ENCODE results near the gene ENTPD1.
"Not testable (repeated sequence)": the region's sequence is repeated elsewhere in the genome, so short reads cannot be mapped to it uniquely, and the experiment has no call there.

The ENTPD1 gene

GRCh38 chr10:95759233-95759826 is 3.4 kb downstream of the ENTPD1 start:
- no peak for DNase-seq

DNA sequence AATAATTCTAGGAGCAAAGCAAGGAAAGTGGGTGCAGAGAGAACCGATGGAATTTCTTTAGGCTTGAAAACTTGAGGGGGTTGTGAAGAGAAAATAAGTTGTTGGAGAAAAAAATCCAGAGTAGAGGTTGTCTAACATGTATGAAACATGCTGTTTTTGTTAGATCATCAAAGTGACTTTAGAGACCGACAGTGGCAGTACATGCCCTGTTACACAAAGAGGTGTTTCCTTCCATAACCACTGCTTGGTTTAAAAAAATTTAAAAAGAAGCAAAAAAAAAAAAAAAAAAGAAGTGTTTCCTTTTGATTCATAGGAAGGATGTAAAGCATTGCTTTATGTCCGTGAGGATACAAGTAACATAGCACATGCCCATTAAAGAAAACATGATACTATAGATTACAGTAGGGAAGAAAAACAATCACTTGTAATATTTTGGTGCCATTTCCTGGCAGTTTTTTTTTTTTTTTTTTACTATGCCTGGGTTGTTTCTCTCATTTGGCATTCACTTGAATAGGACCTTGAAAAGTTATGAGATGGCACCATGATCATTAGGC is 6.1 kb downstream of the ENTPD1 start:
- DNase-seq, result no peak

DNA sequence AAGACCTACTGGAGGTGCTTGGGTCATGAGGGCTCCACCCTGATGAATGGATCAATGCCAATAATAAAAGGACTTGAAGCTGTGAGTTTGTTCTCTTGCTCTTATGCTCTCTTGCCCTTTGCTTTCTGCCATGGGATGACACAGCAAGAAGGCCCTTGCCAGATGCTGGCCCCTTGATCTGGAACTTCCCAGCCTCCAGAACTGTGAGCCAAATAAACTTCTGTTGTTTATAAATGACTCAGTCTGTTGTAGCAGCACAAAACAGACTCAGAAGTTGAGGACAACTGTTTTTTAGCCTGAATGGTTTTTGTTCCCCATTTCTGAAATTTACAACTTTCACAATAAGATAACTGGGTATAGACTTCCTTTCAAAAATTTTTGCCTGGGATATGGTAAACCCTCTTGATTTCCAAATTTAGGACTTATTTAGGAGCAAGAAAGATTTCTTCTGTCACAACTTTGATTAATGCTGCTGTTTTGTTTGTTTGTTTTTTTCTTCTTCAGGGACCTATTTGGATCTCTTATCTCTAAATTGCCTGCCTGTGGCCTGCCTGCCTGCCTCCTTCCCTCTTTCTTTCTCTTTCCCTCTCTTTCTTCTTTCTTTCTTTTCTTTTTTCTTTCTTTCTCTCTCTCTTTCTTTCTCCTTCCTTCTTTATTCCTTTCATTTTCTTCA is 12.1 kb downstream of the ENTPD1 start:
- no peak for DNase-seq

DNA sequence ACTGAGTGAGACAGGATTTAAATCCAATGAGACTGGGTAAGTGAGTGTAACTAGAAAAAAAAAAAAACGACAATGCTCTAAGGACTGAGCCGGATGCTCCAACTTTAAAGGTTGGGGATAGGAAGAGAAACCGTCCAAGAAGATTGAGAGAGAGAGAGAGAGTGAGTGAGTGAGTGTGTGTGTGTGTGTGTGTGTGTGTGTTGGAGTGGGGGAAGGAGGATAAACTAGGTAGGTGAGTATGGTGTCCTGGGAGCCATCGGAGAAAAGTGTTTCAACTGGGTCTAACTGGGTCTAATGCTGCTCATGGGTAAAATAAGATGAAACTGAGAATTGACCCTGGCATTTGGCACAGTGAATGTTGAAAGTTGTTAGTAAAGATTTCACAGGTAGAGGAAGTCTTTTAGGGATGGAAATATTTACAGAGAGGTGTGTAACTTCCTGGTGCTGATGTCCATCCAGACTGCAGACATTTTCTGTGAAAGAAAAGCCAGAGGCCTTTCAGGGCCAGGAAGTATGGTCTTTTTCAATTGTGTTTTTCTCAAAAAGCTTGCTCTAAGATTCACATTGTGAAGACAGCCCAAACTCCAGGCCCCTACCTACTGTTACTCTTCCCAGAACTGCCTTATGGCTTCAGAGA is 14.2 kb downstream of the ENTPD1 start:
- no peak for DNase-seq

- not testable (repeated sequence) for DNase-seq
Observed at GRCh38 chr10:95773454-95773853, 17.5 kb downstream of the ENTPD1 start.

- DNase-seq, result not testable (repeated sequence)
Observed at GRCh38 chr10:95777638-95778037, 21.7 kb downstream of the ENTPD1 start.

GRCh38 chr10:95782318-95782717 is 26.4 kb downstream of the ENTPD1 start:
- no peak for DNase-seq

DNA sequence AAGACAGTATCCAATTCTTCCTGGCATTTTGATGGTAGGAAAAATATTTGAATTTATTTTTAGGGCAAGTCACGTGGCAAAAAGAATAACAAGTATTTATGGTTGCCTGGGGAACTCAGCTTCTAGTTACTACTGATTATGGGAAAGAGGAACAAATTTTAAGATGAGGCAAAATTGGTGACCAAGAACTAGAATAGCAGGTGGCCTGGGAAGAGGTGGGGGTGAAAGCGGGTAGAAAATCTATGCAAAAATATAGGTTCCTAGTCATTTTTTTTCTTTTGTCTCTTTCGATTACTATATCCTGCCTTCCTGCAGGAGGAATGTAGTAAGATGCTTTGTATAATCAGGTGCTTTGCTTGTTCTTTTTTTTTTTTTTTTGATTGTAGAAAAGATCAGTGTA is 27.8 kb downstream of the ENTPD1 start:
- no peak for DNase-seq

GRCh38 chr10:95784279-95784913 is 28.4 kb downstream of the ENTPD1 start:
- no peak for DNase-seq

GRCh38 chr10:95785317-95785716 is 29.4 kb downstream of the ENTPD1 start:
- DNase-seq, result no peak

DNA sequence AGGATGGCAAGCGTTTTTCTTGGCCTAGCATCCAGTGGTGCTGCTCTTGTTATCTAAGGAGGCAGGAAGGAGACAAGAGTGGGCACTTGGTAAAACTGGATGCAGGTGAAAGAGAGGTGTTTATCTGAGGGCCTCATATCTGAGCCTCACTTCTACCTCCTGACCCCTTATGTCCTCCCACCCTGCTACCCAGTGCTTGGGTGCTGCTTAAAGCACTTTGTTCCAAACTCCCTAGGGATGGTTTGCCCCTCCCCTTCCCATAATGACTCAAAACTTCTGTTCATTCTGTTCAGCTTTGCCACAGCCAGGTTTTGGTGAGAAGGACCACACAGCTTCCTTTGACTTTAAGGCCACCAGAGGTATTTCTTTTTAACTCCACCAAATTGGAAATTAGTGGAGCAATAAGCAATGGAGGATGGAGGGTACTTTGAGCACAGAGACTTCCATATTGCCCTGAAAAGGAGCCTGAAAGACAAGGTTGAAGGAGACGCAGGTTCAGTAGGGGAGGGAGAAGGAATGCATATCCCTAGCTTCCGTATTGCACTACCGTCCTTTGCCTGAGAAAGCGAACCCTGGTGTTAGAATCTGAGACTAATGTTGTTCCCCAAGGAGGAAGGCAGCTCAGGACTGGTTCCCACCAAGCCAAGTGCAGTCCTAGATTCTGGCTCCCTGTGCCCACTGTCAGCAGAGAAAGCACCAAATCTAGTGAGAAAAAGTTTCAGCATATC is 30.1 kb downstream of the ENTPD1 start:
- DNase-seq, result no peak

- DNase-seq, result no peak
Observed at GRCh38 chr10:95787447-95787846, 31.5 kb downstream of the ENTPD1 start.

GRCh38 chr10:95788830-95789229 is 32.9 kb downstream of the ENTPD1 start:
- DNase-seq, result no peak

DNA sequence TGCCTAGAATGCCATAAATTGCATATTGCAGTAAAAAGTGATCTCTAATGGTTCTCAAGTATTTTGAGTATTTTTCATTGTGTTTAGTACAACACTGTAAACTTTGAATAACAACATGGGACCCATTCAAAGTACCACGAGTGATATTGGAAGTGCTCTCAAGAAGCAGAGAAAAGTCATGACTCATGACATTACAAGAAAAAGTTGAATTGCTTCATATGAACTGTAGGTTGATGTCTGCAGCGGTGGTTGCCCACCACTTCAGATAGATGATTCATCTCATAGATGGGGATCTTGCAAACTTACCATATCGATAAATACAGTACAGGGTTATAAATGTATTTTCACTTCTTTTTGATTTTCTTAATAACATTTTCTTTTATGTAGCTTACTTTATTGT is 33.9 kb downstream of the ENTPD1 start:
- no peak for DNase-seq

DNA sequence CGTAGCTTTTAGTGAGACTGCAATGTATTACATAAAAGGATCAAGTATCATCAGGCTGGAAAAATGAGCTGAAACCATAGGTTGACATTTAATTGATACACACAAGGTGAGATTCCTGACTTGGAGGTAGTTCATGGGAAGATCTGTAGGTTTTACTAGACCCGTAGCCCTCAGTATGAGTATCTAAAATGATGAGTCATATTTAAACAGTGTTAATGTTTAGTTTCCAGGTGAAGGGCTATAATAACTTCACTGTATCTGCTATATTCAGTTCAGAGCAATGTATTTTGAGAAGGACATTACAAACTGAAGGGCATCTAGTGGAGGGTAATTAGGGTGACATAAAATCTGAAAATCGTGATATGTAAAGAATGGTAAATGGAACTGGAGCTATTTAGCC is 35.0 kb downstream of the ENTPD1 start:
- DNase-seq, result no peak

GRCh38 chr10:95791425-95791979 is 35.5 kb downstream of the ENTPD1 start:
- no peak for DNase-seq

DNA sequence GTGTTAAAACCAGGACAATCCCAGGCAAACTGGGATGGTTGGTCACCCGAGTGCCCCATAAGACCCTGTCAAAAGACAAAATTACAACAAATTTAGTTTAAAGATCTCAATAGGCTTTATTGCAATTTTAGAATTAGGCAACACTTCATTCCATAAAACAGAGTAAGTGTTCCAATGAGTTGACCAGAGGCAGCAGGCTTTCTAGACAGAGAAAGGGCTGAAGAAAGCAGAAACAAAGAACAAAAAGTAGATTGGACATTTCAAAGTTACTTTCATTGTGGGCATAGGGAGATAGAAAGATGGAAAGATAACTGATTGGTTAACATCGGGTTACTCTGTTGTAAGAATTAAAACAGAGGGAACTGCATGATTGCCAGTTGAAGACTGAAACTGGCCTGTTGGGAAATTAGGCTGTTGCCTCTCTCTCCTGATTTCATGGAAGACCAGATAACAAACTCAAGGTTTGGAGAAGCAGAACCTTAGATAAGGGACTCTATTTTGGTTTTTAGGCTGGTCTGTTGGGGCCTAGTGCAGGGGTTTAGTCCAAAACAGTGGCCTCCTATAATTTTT is 36.3 kb downstream of the ENTPD1 start:
- no peak for DNase-seq

GRCh38 chr10:95792874-95793285 is 36.9 kb downstream of the ENTPD1 start:
- DNase-seq, result no peak

- no peak for DNase-seq
Observed at GRCh38 chr10:95793401-95794045, 37.6 kb downstream of the ENTPD1 start.

- DNase-seq, result no peak
Observed at GRCh38 chr10:95794195-95794594, 38.2 kb downstream of the ENTPD1 start.

GRCh38 chr10:95795602-95796001 is 39.6 kb downstream of the ENTPD1 start:
- no peak for DNase-seq

DNA sequence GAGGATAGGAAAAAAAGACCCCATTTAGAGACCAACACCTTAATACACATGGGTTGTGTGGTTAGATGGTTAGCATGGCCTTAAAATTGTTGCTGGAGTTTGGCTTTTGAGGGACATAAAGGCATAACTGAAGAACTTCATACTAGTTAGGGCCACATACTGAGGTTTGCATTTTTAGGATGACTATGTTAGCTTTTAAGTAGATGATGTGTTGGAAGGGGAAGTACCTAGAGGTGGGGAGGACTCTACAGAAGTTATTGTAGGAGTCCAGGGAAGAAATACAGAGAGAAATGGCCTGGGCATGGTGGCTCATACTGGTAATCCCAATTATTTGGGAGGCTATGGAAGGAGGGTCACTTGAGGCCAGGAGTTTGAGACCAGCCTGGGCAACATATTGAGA is 40.5 kb downstream of the ENTPD1 start:
- no peak for DNase-seq

All from NCI-H2081 treated with DMSO at 0.1 percent for 48 hours (cell line).